Rectal smooth muscle tissue (tissue), 1 donor: ENCODE measurements around the gene FANK1.
"Not testable (repeated sequence)": the region's sequence is repeated elsewhere in the genome, so short reads cannot be mapped to it uniquely, and the experiment has no call there.

Source experiments
- H3K27ac ChIP-seq: one replicate; pipeline ENCODE4 v1.7.0; 2013; ENCODE audit warnings: low read depth, low read length, inconsistent platforms
- H3K27me3 ChIP-seq: one replicate; pipeline ENCODE4 v1.7.0; 2013; ENCODE audit warnings: low read length; ENCODE audit not compliant: control insufficient read depth, insufficient read depth
- H3K36me3 ChIP-seq: one replicate; pipeline ENCODE4 v1.7.0; 2013; ENCODE audit warnings: low read length; ENCODE audit not compliant: control insufficient read depth, insufficient read depth
- H3K4me1 ChIP-seq: one replicate; pipeline ENCODE4 v1.7.0; 2013; ENCODE audit warnings: low read length; ENCODE audit not compliant: control insufficient read depth, insufficient read depth
- H3K4me3 ChIP-seq: one replicate; pipeline ENCODE4 v1.7.0; 2013; ENCODE audit warnings: low read length
- H3K9ac ChIP-seq: one replicate; pipeline ENCODE4 v1.7.0; 2013; ENCODE audit warnings: low read length

Gene FANK1

DNA sequence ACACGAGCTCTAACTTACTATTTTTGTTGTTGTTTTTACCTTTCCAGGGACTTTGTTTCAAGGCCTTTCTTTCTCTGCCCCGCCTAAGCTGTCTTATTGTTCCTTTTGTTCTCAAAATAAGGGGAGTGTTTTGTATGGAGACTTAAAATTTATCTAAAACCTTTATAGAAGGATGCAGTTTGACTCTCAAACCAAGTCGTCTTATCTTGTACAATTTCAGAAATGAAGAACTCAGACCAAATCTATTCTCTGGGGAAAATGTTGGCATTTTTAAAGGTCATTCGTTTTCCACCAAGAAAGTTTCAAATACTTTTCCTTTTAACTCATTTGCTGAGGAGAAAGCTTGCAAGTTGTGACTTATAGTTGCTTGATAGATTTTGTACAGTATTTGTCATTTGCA is 953 bp downstream of the FANK1 start:
- H3K4me1 ChIP-seq, H3K36me3 ChIP-seq, H3K4me3 ChIP-seq, H3K27ac ChIP-seq, H3K27me3 ChIP-seq, H3K9ac ChIP-seq: not testable (repeated sequence)

DNA sequence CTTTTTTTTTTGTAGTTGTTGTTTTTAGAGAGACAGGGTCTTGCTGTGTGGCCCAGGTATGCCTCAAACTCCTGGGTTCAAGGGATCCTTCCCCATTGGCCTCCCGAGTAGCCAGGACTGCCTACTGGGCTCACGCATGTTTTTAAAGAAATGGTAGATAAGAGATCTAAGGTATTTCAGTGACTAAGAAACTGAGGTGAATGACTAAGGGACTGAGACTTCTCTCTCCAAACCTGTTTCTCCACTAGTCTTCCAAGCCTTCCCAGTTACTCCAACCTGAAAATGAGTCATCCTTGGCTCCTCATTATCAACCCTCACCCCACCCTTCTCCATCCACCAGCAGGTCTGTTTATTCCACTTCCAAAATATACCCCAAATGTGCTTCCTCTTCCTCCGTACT is 4.6 kb downstream of the FANK1 start:
- not testable (repeated sequence) for H3K36me3 ChIP-seq, H3K27ac ChIP-seq, H3K9ac ChIP-seq, H3K4me3 ChIP-seq, H3K4me1 ChIP-seq, H3K27me3 ChIP-seq

DNA sequence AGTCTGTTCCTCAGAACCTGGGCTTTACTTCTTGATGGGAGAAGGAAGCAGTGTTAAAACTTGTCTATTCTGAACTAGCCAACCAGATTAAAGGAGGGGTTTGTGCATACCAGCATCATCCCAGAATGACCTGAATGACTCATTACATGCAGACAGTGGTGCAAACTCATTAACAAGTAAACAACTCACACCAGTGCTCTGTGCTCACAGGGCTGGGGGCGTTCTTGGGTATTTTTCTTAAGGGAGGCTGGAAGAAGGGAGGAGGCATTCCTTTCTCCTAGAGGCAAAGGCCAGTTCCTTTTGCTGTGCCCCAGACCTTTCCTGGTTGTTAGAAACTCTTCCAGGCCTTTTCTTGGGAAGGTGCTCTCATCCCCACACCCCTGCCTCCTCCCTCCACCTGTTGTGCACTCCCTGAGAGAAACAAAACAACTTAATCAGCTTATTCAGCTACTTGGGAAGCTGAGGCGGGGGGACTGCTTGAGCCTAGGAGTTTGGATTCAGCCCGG is 6.8 kb downstream of the FANK1 start:
- H3K36me3 ChIP-seq, H3K27me3 ChIP-seq, H3K9ac ChIP-seq, H3K4me3 ChIP-seq, H3K27ac ChIP-seq, H3K4me1 ChIP-seq: not testable (repeated sequence)

DNA sequence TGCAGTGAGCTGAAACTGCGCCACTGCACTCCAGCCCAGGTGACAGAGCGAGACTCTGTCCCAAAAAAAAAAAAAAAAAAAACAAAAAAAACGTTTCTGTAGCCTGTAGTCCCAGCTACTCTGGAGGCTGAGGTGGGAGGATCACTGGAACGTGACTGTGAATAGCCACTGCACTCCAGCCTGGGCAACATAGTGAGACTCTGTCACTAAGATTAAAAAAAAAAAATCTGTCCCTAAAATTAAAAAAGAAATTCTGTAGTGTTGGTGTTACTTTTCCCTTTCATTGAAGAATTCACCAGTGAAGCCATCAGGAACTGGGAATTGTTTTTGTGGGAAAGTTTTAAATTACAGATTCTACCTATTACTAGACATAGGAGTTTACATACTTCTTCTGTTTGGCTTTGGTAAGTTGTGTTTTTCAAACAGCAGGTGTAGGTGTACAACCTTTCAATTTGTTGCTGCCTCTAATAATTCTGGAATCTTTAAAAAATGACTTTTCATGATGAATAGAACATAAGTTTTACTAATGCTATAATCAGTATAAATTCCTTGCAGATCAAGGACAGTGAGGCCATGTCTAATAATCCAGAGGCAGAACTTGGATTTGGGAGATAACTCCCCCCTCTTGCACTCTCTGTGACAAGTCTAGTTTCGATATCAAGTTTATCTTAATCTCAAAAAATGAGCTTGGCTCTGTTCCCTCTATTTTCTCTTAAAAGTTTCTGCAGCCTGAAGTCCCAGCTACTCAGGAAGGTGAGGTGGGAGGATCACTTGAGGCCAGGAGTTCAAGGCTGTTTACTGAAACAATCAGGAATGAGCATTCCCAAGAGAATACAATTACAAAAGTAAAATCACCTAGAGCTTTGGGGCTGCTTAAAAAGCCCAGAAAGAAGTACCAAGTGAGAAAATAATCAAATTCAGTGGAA is 9.0 kb downstream of the FANK1 start:
- not testable (repeated sequence) for H3K4me3 ChIP-seq, H3K4me1 ChIP-seq, H3K27me3 ChIP-seq, H3K27ac ChIP-seq, H3K36me3 ChIP-seq, H3K9ac ChIP-seq

DNA sequence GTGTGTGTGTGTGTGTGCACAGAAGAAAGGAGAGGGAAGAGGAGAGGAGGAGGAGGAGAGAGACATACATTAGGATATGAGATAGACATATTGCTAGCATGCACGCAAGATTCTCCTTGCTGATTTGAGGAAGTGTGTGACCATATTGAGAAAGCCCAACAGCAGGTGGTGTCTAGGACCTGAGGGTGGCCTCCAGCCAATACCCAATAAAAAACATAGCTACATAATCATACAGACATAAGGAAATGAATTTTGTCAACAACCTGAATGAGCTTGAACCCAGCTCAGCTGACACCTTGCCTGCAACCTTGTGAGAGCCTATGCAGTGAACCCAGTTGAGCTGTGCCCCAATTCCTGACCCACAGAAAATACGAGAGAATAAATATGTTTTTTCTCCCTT is 11.2 kb downstream of the FANK1 start:
- H3K9ac ChIP-seq: not testable (repeated sequence)

DNA sequence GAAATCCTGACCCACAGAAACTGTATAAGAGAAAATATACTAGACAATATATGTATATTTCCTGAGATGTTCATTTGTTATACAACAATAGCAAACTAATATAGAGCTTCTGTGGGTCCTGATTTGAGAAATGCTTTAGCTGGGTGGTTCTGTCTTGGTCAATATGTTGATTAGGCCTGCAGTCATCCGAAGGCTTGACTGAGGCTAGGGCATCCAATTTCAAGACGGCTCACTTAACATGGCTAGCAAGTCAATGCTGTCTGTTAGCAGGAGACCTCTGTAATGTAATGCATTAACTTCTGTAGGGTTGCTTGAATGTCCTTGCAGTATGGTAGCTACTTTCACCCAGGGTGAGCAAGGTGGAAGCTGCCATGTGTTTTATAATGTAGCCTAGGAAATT is 12.4 kb downstream of the FANK1 start:
- not testable (repeated sequence) for H3K4me1 ChIP-seq, H3K36me3 ChIP-seq, H3K9ac ChIP-seq, H3K27ac ChIP-seq, H3K27me3 ChIP-seq, H3K4me3 ChIP-seq

More for the DNA sequence above, 11.2 kb downstream of the FANK1 start:
- not testable (repeated sequence) for H3K27ac ChIP-seq, H3K4me1 ChIP-seq, H3K4me3 ChIP-seq, H3K27me3 ChIP-seq, H3K36me3 ChIP-seq

DNA sequence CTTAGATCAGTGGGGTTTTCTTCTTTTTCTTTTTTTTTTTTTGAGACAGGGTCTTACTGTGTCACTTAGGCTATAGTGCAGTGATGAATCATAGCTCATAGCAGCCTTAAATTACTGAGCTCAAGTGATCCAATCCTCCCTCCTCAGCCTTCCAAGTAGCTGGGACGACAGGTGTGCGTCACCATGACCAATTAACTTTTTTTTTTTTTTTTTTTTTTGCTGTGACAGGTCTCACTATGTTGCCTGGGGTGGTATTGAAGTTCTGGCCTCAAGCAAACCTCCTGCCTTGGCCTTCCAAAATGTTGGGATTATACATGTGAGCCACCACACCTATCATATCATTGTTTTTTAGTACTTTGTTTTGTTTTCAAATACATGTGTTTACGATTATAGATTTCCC is 13.1 kb downstream of the FANK1 start:
- H3K4me1 ChIP-seq, H3K27ac ChIP-seq, H3K36me3 ChIP-seq, H3K27me3 ChIP-seq, H3K9ac ChIP-seq, H3K4me3 ChIP-seq: not testable (repeated sequence)

DNA sequence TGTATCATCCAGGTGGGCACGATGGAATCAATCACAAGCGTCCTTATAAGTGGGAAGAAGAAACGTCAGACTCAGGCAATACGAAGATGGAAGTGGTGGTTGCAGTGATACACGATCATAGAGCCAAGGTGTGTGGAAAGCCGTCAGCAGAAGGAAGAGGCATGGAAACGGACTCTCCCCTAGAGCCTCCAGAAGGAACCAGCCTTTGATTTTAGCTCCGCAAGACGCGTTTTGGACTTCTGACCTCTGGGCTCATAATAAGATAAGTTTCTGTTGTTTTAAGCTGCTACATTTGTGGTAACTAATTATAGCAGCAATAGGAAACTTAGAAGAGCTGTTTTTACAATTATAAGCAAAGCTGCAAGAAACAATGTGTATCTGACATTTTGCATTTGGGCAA is 14.8 kb downstream of the FANK1 start:
- no peak overlapping the region for H3K4me3 ChIP-seq
- no peaks in the 10 kb centered on the region for H3K4me1 ChIP-seq
- no peaks in the 10 kb centered on the region for H3K36me3 ChIP-seq
- H3K27me3 ChIP-seq: no peaks in the 10 kb centered on the region
- H3K27ac ChIP-seq: no peak overlapping the region
- H3K9ac ChIP-seq: no peak overlapping the region

DNA sequence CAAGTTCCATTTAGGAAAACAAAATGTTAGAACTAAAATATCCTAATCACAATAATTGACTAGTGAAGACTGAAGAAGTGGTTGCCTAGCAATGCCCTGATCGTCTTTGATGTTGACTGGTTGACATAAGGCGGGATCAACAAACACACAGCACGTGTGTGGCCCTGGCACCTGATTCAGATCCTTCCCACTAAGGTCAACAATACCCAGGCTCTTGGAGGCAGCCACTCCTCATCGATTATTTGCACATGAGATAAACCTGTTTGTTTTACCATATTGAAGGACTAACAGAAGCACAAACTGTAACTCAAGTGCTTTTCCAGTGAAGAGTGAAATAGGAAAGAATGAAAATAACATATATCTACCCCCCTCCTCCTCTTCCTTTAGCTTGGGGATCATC is 15.6 kb downstream of the FANK1 start:
- Histone ChIP-seq H3K9ac (no peak overlapping the region), H3K27me3 (no peaks in the 10 kb centered on the region), H3K36me3 (no peaks in the 10 kb centered on the region), H3K4me3 (no peak overlapping the region), H3K27ac (no peak overlapping the region), H3K4me1 (no peaks in the 10 kb centered on the region)

DNA sequence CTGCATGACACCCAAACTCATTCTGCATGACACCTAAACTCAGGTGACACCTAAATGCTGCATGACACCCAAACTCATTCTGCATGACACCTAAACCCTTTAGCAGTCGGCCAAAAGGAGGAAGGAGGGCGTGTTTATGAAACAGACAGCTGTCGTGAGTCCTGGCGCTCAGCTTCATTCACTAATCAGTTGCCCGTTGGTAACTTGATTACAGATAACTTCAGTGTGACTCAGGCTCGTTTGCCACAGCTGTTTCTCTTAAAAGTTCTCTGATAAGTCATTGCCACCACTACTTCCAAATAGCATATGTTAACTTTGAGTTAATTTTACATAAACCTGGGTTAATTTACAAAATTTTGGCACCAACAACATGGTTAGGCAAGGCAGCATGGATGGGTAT is 16.9 kb downstream of the FANK1 start:
- not testable (repeated sequence) for H3K4me3 ChIP-seq, H3K9ac ChIP-seq, H3K27ac ChIP-seq, H3K36me3 ChIP-seq, H3K4me1 ChIP-seq, H3K27me3 ChIP-seq

DNA sequence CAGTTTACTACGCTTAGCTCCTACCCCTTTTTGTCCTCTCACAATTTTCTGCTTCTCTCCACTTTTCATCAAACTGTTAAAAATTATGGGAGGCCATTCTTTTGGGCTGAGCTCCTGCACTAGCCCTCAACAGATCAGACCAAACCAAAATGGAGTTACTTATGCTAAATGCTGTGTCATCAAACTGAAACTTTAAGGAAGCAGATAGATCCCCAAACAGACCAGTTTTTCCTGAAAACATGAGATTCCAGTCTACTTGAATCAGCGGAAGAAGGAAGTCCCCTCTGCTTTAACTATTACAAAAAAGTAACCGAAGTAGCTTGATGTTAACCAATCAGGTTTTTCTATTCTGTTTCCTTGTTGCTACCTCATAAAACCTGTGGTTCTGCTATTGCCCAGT is 20.6 kb downstream of the FANK1 start:
- Histone ChIP-seq H3K27me3 (no peaks in the 10 kb centered on the region), H3K4me3 (no peak overlapping the region), H3K4me1 (no peaks in the 10 kb centered on the region), H3K9ac (no peak overlapping the region), H3K36me3 (no peaks in the 10 kb centered on the region), H3K27ac (no peak overlapping the region)

DNA sequence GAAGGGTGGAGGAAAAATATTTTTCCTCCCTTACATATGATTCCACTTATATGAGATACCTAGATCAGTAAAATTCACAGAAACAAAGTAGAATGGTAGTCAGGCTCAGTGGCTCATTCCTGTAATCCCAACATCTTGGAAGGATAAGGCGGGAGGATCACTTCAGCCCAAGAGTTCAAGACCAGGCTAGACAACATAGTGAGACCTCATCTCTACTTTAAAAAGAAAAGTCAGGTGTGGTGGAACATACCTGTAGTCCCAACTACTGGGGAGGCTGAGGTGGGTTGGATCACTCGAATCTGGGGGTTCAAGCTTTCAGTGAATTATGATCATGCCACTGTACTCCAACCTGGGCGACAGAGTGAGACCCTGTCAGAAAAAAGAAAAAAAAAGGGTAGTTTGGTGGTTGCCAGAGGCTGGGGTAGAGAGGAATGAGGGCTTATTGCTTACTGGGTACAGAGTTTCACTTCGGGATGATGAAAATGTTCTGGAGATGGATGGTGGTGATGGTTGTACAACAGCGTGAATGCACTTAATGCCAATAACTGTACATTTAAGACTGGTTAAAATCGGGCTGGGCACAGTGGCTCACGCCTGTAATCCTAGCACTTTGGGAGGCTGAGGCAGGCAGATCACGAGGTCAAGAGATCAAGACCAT is 21.5 kb downstream of the FANK1 start:
- H3K27me3 ChIP-seq, H3K27ac ChIP-seq, H3K4me1 ChIP-seq, H3K9ac ChIP-seq, H3K4me3 ChIP-seq, H3K36me3 ChIP-seq: not testable (repeated sequence)
